ENCODE measurements around the gene DIPK1A.

DIPK1A gene

GRCh38 chr1:93001893-93002292, 40.6 kb upstream of the DIPK1A start:
- Histone ChIP-seq H3K27me3 (ENCODE audit: insufficient read depth, low read length, poor library complexity) (no peaks in the 10 kb centered on the region), H3K9me3 (ENCODE audit: insufficient read depth, low read length, severe bottlenecking) (no peaks in the 10 kb centered on the region), H2AFZ (ENCODE audit: low read depth, low read length) (no peak overlapping the region), H3K4me3 (ENCODE audit: low read depth in 1 of 2, low read length in 2 of 2) (no peak overlapping the region), H3K27ac (ENCODE audit: low read length) (no peak overlapping the region), H4K20me1 (ENCODE audit: insufficient read depth, low read length) (no peaks in the 10 kb centered on the region), H3K4me1 (ENCODE audit: insufficient read depth, low read length) (no peaks in the 10 kb centered on the region), H3K9ac (ENCODE audit: low read depth, low read length) (no peak overlapping the region), H3K36me3 (ENCODE audit: insufficient read depth, low read length) (no peaks in the 10 kb centered on the region), H3K79me2 (ENCODE audit: insufficient read depth, low read length) (no peaks in the 10 kb centered on the region), H3K4me2 (ENCODE audit: insufficient read depth, low read length) (no peak overlapping the region)
- ATAC-seq (ENCODE audit: insufficient read depth, low read depth), result no peak
- no peak for DNase-seq
- no peak for TF ChIP-seq CTCF (IDR thresholded peaks at IDR 0.05; ENCODE audit: borderline replicate concordance, extremely low read depth, low read length, poor library complexity, severe bottlenecking)
- no peak for TF ChIP-seq EZH2 (IDR thresholded peaks at IDR 0.05; ENCODE audit: borderline replicate concordance, low read depth, low read length, severe bottlenecking)

GRCh38 chr1:93000751-93001175, 39.5 kb upstream of the DIPK1A start:
- Histone ChIP-seq H2AFZ (ENCODE audit: low read depth, low read length) (no peak overlapping the region), H3K27me3 (ENCODE audit: insufficient read depth, low read length, poor library complexity) (no peaks in the 10 kb centered on the region), H4K20me1 (ENCODE audit: insufficient read depth, low read length) (no peaks in the 10 kb centered on the region), H3K4me1 (ENCODE audit: insufficient read depth, low read length) (no peaks in the 10 kb centered on the region), H3K9me3 (ENCODE audit: insufficient read depth, low read length, severe bottlenecking) (no peaks in the 10 kb centered on the region), H3K4me3 (ENCODE audit: low read depth in 1 of 2, low read length in 2 of 2) (no peak overlapping the region), H3K79me2 (ENCODE audit: insufficient read depth, low read length) (no peaks in the 10 kb centered on the region), H3K4me2 (ENCODE audit: insufficient read depth, low read length) (no peak overlapping the region), H3K27ac (ENCODE audit: low read length) (no peak overlapping the region), H3K9ac (ENCODE audit: low read depth, low read length) (no peak overlapping the region), H3K36me3 (ENCODE audit: insufficient read depth, low read length) (no peaks in the 10 kb centered on the region)
- DNase-seq (no peak), ATAC-seq (ENCODE audit: insufficient read depth, low read depth) (no peak)
- TF ChIP-seq CTCF (IDR thresholded peaks at IDR 0.05; ENCODE audit: borderline replicate concordance, extremely low read depth, low read length, poor library complexity, severe bottlenecking) (no peak), EZH2 (IDR thresholded peaks at IDR 0.05; ENCODE audit: borderline replicate concordance, low read depth, low read length, severe bottlenecking) (no peak)

GRCh38 chr1:93000291-93000690, 39.0 kb upstream of the DIPK1A start:
- TF ChIP-seq CTCF (IDR thresholded peaks at IDR 0.05; ENCODE audit: borderline replicate concordance, extremely low read depth, low read length, poor library complexity, severe bottlenecking) (no peak), EZH2 (IDR thresholded peaks at IDR 0.05; ENCODE audit: borderline replicate concordance, low read depth, low read length, severe bottlenecking) (no peak)
- Histone ChIP-seq H3K27me3 (ENCODE audit: insufficient read depth, low read length, poor library complexity) (no peaks in the 10 kb centered on the region), H3K9ac (ENCODE audit: low read depth, low read length) (no peak overlapping the region), H4K20me1 (ENCODE audit: insufficient read depth, low read length) (no peaks in the 10 kb centered on the region), H3K4me2 (ENCODE audit: insufficient read depth, low read length) (no peak overlapping the region), H2AFZ (ENCODE audit: low read depth, low read length) (no peak overlapping the region), H3K36me3 (ENCODE audit: insufficient read depth, low read length) (no peaks in the 10 kb centered on the region), H3K9me3 (ENCODE audit: insufficient read depth, low read length, severe bottlenecking) (no peaks in the 10 kb centered on the region), H3K4me1 (ENCODE audit: insufficient read depth, low read length) (no peaks in the 10 kb centered on the region), H3K27ac (ENCODE audit: low read length) (no peak overlapping the region), H3K4me3 (ENCODE audit: low read depth in 1 of 2, low read length in 2 of 2) (no peak overlapping the region), H3K79me2 (ENCODE audit: insufficient read depth, low read length) (no peaks in the 10 kb centered on the region)
- no peak for ATAC-seq (ENCODE audit: insufficient read depth, low read depth)
- DNase-seq, result no peak

GRCh38 chr1:92998821-92999220, 37.6 kb upstream of the DIPK1A start:
- Histone ChIP-seq H3K27ac (ENCODE audit: low read length) (no peak overlapping the region), H3K4me3 (ENCODE audit: low read depth in 1 of 2, low read length in 2 of 2) (no peak overlapping the region), H3K79me2 (ENCODE audit: insufficient read depth, low read length) (no peaks in the 10 kb centered on the region), H3K27me3 (ENCODE audit: insufficient read depth, low read length, poor library complexity) (no peaks in the 10 kb centered on the region), H3K9me3 (ENCODE audit: insufficient read depth, low read length, severe bottlenecking) (no peaks in the 10 kb centered on the region), H3K4me2 (ENCODE audit: insufficient read depth, low read length) (no peak overlapping the region), H3K9ac (ENCODE audit: low read depth, low read length) (no peak overlapping the region), H3K4me1 (ENCODE audit: insufficient read depth, low read length) (peaks cover 3% of the 10 kb centered on the region), H3K36me3 (ENCODE audit: insufficient read depth, low read length) (no peaks in the 10 kb centered on the region), H4K20me1 (ENCODE audit: insufficient read depth, low read length) (no peaks in the 10 kb centered on the region), H2AFZ (ENCODE audit: low read depth, low read length) (no peak overlapping the region)
- no peak for ATAC-seq (ENCODE audit: insufficient read depth, low read depth)
- no peak for DNase-seq
- TF ChIP-seq CTCF (IDR thresholded peaks at IDR 0.05; ENCODE audit: borderline replicate concordance, extremely low read depth, low read length, poor library complexity, severe bottlenecking) (no peak), EZH2 (IDR thresholded peaks at IDR 0.05; ENCODE audit: borderline replicate concordance, low read depth, low read length, severe bottlenecking) (no peak)

Data from DND-41 (cell line).